Activated CD4-positive, alpha-beta T cell treated with anti-CD3 and anti-CD28 coated beads, Interleukin-2, amount 50 U/mL, for 24 hours (primary cell): Measurements from ENCODE around the gene SLC25A40.
"Not testable (repeated sequence)": the region's sequence is repeated elsewhere in the genome, so short reads cannot be mapped to it uniquely, and the experiment has no call there.

Source experiments
- DNase-seq, 2 donors: peaks; one replicate each; pipeline ENCODE4 v3.0.0-alpha.2; 2020; ENCODE audit warnings: low read depth in 1 of 2, low spot score in 1 of 2

The SLC25A40 gene, protein sequence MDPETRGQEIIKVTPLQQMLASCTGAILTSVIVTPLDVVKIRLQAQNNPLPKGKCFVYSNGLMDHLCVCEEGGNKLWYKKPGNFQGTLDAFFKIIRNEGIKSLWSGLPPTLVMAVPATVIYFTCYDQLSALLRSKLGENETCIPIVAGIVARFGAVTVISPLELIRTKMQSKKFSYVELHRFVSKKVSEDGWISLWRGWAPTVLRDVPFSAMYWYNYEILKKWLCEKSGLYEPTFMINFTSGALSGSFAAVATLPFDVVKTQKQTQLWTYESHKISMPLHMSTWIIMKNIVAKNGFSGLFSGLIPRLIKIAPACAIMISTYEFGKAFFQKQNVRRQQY

DNA sequence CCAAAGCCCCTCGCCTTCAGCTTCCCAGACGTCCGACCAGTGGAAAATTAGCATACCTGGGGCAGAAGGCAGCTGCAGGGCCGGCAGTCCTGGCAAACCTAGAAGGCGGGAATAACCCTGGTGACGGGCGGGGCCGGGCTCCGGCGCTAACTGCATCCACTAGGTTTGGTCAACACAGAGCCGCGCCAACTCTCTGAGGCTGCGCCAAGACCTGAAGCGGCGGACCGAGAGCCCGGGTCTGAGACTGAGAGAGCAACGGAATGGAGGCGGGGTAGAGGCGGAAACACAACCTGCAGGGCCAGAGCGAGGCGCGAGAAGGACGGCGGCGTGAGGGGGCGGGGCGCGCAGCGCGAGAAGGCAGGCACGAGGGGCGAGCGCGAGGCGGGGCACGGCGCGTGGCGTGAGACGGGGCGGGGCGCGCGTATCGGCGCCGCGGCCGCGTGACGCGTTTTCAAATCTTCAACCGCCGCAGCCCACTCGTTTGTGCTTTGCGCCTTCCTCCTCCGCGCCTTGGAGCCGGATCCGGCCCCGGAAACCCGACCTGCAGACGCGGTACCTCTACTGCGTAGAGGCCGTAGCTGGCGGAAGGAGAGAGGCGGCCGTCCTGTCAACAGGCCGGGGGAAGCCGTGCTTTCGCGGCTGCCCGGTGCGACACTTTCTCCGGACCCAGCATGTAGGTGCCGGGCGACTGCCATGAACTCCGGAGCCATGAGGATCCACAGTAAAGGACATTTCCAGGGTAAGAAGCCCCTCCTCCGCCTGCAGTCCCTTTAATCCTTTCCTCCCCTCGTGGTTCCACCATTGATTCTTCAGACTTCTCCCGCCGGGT, at the start of gene SLC25A40, which contains the start of gene DBF4:
Gene SLC25A40, minus strand, starts transcription at position 321 of the 829 bp plus-strand sequence. CDS start 17,633 bp downstream, outside the sequence.
Gene DBF4, plus strand, starts transcription at position 454 of the 829 bp plus-strand sequence. Its CDS starts 240 bp downstream, at position 694.
- DNase-seq, result peak; percentile 89 to 90

DNA sequence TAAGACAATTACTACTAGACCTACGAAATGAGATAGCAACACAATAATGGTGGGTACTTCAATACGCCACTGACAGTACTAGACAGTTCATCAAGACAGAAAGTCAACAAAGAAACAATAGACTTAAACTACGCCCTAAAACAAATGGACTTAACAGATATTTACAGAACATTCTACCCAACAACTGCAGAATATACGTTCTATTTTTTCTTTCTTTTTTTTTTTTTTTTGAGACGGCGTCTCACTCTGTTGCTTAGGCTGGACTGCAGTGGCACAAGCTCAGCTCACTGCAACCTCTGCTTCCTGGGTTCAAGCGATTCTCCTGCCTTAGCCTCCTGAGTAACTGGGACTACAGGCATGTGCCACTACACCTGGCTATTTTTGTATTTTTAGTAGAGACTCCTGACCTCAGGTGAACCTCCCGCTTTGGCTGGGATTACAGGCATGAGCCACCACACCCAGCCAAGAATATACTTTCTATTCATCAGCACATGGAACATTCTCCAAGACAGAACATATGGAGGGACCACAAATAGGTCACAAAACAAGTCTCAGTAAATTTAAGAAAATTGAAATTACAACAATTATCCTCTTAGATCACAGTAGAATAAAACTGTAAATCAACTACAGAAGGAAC, 46.7 kb upstream of the SLC25A40 start:
- DNase-seq, result not testable (repeated sequence)

DNA sequence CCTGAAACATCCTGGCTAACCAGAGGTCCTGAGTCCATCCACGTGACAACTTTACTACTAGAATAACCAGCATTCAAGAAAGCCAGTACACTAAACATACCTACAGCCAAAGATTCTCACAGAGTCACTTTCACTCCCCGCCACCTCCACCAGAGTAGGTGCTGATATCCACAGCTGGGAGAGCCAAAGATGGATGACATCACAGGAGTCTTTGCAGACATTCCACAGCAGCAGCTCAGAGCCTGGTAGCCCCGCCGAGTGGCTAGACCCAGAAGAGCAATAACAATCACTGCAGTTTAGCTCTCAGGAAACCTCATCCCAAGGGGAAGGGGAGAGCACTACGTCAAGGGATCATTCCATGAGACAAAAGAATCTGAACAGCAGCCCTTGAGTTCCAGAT, 44.4 kb upstream of the SLC25A40 start:
- no peak for DNase-seq

DNA sequence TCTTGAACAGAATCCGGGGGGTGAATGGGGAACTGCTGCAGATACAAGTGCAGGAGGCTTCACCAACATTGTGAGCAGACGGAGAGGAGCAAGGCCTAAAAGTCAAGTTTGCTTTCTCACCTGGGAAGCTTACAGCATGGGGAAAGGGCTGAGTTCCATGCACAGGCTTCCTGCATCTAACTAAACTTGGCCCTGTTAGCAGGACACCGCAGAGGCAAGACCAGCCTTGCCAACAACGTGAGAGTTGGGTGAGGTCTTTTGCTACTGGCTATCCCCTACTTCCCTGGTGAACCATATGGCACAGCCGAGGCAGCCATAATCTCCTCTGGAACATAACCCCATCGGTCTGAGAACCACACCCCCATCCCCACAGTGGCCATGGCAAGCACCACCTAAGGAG, 43.7 kb upstream of the SLC25A40 start:
- no peak for DNase-seq

DNA sequence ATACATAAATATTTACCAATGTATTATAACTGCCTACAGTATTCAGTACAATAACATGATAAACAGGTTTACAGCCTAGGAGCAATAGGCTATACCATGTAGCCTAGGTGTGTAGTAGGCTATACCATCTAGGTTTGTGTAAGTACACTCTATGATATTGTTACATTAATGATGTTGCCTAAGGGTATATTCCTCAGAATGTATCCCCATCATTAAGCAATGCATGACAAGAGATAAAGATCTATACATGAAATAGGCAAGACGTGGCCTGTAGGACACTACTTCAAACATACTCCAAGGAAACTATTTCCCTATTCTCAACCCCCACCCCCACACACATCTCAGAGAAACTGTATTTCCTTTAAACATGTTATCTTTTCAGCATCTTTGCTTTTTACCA, 42.6 kb upstream of the SLC25A40 start:
- DNase-seq, result no peak

DNA sequence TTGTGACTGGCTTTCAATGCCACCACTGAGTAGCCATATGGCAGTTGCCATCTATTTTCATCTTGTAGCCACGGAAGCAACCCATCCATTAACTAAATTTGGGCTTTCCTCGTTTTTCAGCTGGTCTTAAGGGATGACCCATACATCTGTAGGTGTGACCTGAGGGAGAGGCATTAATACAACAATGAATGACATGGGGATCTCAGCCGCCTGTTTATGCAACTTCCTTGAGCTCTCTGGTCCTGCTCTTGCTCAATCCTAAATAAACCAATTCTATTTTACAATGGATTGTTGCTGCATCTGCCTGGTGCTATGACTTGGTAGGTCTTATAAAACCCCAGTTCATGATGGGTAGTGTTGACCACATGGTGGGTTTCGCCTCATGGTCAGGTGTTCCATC, 36.0 kb upstream of the SLC25A40 start:
- no peak for DNase-seq

DNA sequence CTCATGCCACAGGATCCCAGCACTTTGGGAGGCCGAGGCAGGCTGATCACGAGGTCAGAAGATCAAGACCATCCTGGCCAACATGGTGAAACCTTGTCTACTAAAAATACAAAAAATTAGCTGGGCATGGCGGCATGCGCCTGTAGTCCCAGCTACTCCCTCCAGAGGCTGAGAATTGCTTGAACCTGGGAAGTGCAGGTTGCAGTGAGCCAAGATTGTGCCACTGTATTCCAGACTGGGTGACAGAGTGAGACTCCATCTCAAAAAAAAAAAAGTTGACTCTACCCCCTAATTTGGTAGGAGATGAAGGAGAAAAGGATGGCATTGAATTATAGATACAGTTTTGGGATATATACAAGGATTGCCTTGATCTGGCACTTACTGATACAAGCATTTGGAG, 32.7 kb upstream of the SLC25A40 start:
- not testable (repeated sequence) for DNase-seq

DNA sequence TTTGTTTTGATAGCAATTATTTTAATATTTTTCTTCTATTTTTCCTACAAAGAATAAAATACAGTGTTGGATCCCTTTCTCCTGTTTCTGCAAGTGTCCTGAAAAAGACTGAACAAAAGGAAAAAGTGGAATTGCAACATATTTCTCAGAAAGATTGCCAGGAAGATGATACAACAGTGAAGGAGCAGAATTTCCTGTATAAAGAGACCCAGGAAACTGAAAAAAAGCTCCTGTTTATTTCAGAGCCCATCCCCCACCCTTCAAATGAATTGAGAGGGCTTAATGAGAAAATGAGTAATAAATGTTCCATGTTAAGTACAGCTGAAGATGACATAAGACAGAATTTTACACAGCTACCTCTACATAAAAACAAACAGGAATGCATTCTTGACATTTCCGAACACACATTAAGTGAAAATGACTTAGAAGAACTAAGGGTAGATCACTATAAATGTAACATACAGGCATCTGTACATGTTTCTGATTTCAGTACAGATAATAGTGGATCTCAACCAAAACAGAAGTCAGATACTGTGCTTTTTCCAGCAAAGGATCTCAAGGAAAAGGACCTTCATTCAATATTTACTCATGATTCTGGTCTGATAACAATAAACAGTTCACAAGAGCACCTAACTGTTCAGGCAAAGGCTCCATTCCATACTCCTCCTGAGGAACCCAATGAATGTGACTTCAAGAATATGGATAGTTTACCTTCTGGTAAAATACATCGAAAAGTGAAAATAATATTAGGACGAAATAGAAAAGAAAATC, 31.2 kb upstream of the SLC25A40 start:
- not testable (repeated sequence) for DNase-seq

DNA sequence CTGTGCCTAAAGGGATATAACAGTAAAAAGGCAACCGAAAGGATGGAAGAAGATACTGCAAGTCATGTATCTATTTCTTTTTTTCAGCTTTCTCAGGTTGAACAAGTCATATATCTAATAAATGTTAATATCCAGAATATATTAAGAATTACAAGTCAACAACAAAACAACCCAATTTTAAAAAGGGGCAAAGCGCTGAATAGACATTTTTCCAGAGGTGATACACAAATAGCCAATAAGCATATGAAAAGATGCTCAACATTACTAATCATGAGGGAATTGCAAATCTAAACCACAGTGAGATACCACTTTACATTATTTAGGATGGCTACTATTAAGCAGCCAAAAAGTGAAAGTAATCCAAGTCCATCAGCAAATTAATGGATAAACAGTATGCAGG, 23.1 kb upstream of the SLC25A40 start:
- DNase-seq, result no peak

DNA sequence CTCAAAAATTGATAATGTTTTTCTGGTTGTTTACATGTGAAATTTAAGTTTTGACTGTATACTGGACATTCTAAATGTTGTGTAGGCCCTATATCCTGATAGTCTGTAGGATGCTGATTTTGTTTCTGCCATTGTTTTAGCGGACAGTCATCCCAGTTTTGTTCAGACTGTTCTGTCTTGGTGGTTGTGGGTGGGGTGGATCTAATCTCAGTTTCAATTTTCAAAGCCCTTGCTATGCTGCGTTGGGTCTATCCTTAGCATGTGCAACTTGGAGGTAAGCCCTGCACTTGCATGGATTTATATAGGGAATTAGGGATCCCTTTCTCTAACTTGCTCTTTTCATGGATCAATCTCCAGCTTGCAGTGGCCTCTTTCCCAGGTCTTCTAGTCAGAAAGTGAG, 19.2 kb upstream of the SLC25A40 start:
- no peak for DNase-seq

DNA sequence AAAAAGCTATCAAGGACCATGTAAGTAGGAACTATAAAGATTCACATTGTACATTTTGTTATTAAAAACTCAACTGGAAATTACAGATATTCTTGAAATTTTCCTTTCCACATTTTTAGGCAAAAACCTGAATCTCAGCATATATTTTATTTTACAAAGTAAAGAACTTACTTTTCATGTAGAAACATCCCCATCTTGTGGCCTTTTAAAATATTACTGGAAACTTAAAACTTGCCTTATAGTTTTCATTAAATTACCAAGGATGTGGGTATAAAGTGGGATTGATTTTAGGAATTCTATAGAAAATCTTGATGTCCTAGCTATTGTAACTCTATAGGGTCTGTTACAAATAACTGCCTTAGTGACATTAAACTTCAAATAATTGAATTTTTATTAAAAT, 10.7 kb upstream of the SLC25A40 start:
- no peak for DNase-seq

DNA sequence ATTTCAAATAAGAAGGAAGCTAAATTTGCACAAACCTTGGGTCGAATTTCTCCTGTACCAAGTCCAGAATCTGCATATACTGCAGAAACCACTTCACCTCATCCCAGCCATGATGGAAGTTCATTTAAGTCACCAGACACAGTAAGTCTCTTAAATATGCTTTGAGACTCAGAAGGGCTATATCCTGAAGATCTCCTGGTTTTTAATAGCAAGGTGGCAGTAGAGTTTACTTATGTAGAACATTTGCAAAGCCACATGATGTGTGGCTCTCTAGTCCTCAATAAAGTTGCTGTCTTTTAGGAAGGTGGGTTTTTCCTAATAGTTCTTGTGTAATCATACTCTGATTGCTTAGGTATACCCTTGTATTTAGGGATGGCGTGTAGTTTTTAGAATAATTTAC, 8.9 kb upstream of the SLC25A40 start:
- no peak for DNase-seq

DNA sequence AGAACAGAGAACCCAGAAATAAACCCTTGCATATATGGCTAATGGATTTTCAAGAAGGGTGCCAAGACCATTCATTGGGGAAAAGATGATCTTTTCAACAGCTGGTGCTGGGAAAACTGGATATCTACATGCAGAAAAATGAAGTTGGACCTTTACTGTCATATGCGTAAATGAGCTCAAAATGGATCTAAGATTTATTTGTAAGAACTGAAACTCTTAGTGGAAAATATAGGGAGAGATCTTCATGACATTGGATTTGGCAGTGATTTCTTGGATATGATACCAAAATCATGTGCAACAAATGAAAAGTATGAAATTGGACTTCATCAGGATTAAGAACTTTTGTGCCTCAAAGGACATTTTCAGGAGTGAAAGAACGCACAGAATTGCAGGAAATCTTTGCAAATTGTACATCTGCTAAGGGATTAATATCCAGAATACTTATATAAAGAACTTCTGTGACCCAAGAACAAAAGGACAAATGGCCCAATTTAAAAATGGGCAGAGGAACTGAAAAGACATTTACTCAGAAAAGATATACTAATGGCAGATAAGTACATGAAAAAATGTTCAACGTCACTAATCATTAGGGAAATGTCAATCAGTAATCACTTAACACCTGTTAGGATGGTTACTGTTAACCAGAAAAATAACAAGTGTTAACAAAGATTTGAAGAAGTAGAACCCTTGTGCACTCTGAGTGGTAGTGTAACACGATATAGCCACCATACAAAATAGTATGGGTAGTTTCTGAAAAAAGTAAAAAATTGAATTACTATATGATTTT, 6.2 kb upstream of the SLC25A40 start:
- DNase-seq, result no peak

DNA sequence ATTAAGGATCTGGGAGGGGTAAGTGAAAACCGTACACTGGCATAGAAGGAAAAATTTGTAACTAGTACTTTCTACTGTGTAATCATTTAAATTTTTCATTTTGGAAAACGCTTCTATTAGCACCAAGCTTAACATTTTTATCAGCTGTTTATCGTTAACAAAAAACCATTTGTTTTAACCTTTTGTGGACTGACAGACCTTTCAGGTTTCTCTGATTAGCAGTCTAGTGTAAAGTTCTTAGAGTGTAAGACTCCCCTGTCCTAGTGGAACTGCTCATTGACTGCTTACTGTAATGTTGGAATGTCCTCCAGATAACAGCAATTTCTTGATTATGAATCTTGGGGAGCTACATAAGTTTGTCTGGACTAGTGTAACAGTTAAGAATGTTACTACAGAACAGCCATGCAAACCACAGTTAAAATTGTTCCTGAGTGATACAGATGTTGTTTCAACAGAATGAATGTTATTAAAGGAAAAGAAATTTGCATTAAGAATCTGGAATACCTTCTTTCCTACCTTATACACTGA, 2.1 kb upstream of the SLC25A40 start:
- no peak for DNase-seq

DNA sequence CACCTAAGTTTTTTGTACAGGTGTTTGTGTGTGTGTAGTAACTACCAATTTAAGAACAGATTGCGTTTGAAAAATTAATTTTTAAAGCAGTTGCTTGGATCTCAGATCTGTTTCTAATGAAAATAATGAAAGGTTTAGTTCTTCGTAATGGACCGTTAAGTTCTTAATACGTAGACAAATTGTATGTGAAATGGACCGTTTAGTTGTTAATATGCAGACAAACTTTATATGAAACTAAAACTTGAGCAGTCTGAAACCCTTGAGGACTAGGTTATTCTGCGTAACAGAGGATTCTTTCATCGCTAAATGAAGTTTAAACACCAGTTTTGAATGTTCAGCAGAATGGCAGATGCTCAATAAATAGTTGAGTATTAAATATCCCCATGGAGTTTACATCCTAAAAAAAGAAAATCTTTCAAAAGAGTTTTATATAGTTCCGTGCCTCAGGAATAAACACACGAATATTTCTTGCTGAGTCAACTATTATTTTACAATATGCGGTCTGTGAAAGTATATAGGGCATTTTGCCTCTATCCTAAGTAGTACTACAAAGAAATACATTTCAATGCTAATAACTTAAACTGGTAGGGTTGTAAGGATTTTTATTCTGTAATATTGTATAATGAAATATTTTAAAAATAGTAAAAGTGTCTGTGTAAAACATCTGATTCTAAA, 1.3 kb upstream of the SLC25A40 start:
- DNase-seq, result no peak

DNA sequence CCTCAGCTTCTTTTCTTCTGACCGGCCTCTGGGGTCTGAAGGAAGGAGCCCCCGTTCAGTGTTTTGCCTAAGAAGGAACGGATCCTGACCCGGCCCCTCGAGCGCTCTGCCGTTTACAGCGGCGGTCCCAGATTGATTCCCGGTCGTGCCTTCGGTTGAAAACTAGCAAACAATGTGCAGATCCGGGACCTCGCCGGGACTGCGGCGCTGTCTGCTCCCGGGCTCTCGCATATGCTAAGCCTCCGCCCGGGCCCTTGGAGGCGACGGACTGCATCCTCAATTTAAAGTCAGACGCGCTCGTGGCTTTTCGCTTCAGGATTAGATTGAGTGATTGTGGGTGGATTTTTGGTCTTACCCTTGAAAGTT, 692 bp upstream of the SLC25A40 start:
- peak; percentile 24 to 27 for DNase-seq

DNA sequence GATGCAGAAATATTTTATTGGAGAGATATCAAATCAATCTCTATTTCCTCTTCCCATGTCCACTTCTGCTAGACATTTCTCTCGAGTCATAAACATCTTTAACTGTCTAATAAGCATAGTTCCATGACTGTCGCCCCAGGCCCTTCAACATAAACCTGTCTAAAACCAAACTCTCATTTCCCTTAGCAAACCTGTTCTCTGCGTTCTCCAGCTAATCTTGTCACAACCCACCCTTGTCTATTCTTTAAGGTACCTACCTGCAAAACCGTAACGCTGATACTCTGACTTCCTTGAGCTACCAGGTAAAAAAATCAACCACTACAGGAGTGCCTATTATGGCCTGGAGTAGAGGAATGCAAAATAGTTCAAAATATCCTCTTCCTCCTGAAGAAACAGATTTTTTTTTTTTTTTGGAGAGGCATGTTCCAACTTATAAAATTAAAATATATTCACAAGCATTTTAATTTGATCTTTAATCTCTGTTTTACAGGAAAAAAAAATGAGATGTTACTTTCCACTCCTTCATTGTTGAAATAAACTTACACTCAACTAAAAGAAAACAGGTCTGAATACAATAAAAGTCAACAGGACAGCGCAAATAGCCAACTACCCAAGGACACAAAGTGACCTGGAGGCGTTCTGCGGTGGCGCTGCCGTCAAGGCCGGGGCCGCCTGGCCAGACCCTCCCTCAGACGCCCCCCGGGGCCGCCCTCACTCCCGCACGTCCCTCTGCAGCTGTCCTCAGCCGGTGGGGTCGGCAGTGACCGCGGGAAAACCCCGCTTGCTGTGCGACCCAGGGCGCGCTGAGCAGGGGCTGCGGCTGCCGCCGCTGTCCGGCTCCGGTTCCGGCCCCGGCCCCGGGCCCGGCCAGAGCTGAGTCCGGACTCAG, 765 bp downstream of the SLC25A40 start:
- peak in 1 of 2 donors; percentile 2 for DNase-seq

DNA sequence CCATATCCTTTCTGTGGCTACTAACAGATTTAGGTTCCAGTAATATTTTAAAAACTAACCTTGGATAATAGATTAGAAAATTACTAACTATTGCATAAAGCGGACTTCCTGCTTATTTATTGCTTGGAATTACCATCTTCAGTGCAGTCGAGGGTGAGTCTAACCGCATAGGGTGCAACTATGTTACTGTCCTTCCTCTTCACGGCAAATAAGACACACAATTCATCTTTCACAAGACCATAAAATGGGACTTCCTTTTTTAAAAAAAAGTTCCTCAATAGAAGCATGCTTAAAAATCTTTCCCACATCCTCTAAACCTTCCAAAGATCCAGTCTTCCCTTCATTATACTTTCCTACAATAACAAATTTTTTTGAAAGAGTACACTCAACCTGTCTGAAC, 2.1 kb downstream of the SLC25A40 start:
- DNase-seq, result no peak
